GM12878 (cell line): ENCODE data around the gene CORO1A. TPM values are rescaled to one million over a fixed set of nuclear protein-coding genes. Genes with fewer than 3 reads are reported as not detected.

Experiments used
- ATF7 ChIP-seq: fragments of 450-650 bp; IDR thresholded peaks from 2 replicates; pipeline ENCODE4 v1.6.1; 2016; ENCODE audit warnings: low read depth, mild to moderate bottlenecking
- BRCA1 ChIP-seq: IDR thresholded peaks from 2 replicates; pipeline ENCODE4 v1.6.1; 2011; ENCODE audit warnings: low read depth, low read length, improper control_type of control experiment
- EGR1 ChIP-seq, 2 experiments: IDR thresholded peaks; 1 replicate in 1 of 2; 2 replicates in 1 of 2; pipeline ENCODE4 v1.6.1; 2011 to 2012; ENCODE audit warnings: low read depth in 2 of 2, low read length in 2 of 2, borderline replicate concordance in 1 of 2, mild to moderate bottlenecking in 1 of 2, moderate library complexity in 1 of 2
- EP300 ChIP-seq, 2 experiments: fragments of 150-350 bp in 1 of 2; IDR thresholded peaks; 2 replicates each; pipeline ENCODE4 v1.6.1; 2011 to 2012; ENCODE audit warnings: low read depth in 2 of 2, low read length in 2 of 2, borderline replicate concordance in 1 of 2, improper control_type of control experiment in 1 of 2, inconsistent platforms in 1 of 2; ENCODE audit not compliant: control insufficient read depth in 1 of 2
- FOS ChIP-seq: IDR thresholded peaks from 3 replicates; pipeline ENCODE4 v1.6.1; 2011; ENCODE audit warnings: borderline replicate concordance; ENCODE audit not compliant: insufficient read length; ENCODE audit errors: extremely low read depth
- GATAD2B ChIP-seq: fragments of 450-650 bp; conservative IDR thresholded peaks from 2 replicates; pipeline ENCODE4 v1.6.1; 2017; ENCODE audit warnings: low read depth, mild to moderate bottlenecking, moderate library complexity
- KAT2A ChIP-seq: conservative IDR thresholded peaks from 2 replicates; pipeline ENCODE4 v1.6.1; 2011; ENCODE audit warnings: low read depth, low read length; ENCODE audit not compliant: control insufficient read depth
- MEF2A ChIP-seq: IDR thresholded peaks from 2 replicates; pipeline ENCODE4 v1.6.1; 2011; ENCODE audit warnings: low read depth, mild to moderate bottlenecking, low read length, moderate library complexity; ENCODE audit not compliant: insufficient read depth
- MLLT1 ChIP-seq: fragments of 450-650 bp; IDR thresholded peaks from 2 replicates; pipeline ENCODE4 v1.6.1; 2016; ENCODE audit warnings: mild to moderate bottlenecking
- PBX3 ChIP-seq: IDR thresholded peaks from 2 replicates; pipeline ENCODE4 v1.6.1; 2011; ENCODE audit warnings: mild to moderate bottlenecking, low read depth, low read length, moderate library complexity; ENCODE audit not compliant: insufficient replicate concordance
- POLR2AphosphoS2 ChIP-seq: IDR thresholded peaks from 2 replicates; pipeline ENCODE4 v1.6.1; 2011; ENCODE audit warnings: low read depth, mild to moderate bottlenecking, low read length, improper control_type of control experiment, moderate library complexity
- PRDM15 ChIP-seq: fragments of 450-650 bp; formaldehyde crosslinking; IDR thresholded peaks from 2 replicates; pipeline ENCODE4 v1.4.0; 2020; ENCODE audit warnings: mild to moderate bottlenecking, moderate library complexity
- RAD21 ChIP-seq: IDR thresholded peaks from 2 replicates; pipeline ENCODE4 v1.6.1; 2011; ENCODE audit warnings: mild to moderate bottlenecking, low read depth, low read length, moderate library complexity; ENCODE audit not compliant: insufficient read depth
- RAD51 ChIP-seq: fragments of 450-650 bp; IDR thresholded peaks from 2 replicates; pipeline ENCODE4 v1.6.1; 2016; ENCODE audit warnings: moderate library complexity, mild to moderate bottlenecking, inconsistent platforms
- SMAD5 ChIP-seq: IDR thresholded peaks from 2 replicates; pipeline ENCODE4 v1.6.1; 2016; ENCODE audit warnings: antibody characterized with exemption, low read depth
- SPI1 ChIP-seq: IDR thresholded peaks from 2 replicates; pipeline ENCODE4 v1.6.1; 2011; ENCODE audit warnings: low read depth, mild to moderate bottlenecking, low read length, moderate library complexity, borderline replicate concordance; ENCODE audit not compliant: insufficient read depth
- TCF3 ChIP-seq: IDR thresholded peaks from 2 replicates; pipeline ENCODE4 v1.6.1; 2012; ENCODE audit warnings: low read depth, mild to moderate bottlenecking, low read length, borderline replicate concordance; ENCODE audit not compliant: insufficient read depth
- ZNF217 ChIP-seq: fragments of 450-650 bp; IDR thresholded peaks from 2 replicates; pipeline ENCODE4 v1.6.1; 2017; ENCODE audit warnings: antibody characterized with exemption, mild to moderate bottlenecking
- ZNF384 ChIP-seq: IDR thresholded peaks from 2 replicates; pipeline ENCODE4 v1.6.1; 2012; ENCODE audit warnings: low read depth, mild to moderate bottlenecking, low read length, improper control_type of control experiment, borderline replicate concordance
- ZSCAN29 ChIP-seq: fragments of 450-650 bp; IDR thresholded peaks from 2 replicates; pipeline ENCODE4 v1.6.1; 2017; ENCODE audit warnings: mild to moderate bottlenecking, moderate library complexity
- ZZZ3 ChIP-seq: IDR thresholded peaks from 2 replicates; pipeline ENCODE4 v1.6.1; 2011; ENCODE audit warnings: low read depth; ENCODE audit not compliant: control insufficient read depth, insufficient read length
- polyA plus RNA-seq, 11 experiments: library from polyadenylated mRNA; depleted of rRNA in 4 of 11; unstranded in 6 of 11; stranded (reverse) in 5 of 11; fragments of >200 nt; fragmentation: Nextera tagmentation in 4 of 11; fragmentation: Illumina TruSeq in 1 of 11; extraction: Ambion mirVana in 4 of 11; extraction: Trizol in 1 of 11; gene quantifications; 1 replicate in 1 of 11; 2 replicates in 10 of 11; pipeline versions ENCODE4 v1.2.1 to v1.2.3, GENCODE V29; 2011 to 2016; ENCODE audit warnings: inconsistent platforms in 2 of 11, missing spikeins in 2 of 11, low read depth in 1 of 11
- total RNA-seq, 4 experiments: library from RNA; depleted of rRNA in 3 of 4; stranded (reverse); fragments of >200 nt in 3 of 4; fragmentation: Illumina TruSeq in 1 of 4; extraction: Trizol in 1 of 4; gene quantifications; 2 replicates each; pipeline versions ENCODE4 v1.2.1 to v1.2.3, GENCODE V29; 2013 to 2021
- TF ChIP-seq, protein P1 (sequence below): IDR thresholded peaks from 2 replicates; pipeline ENCODE4 v1.6.1; 2012; ENCODE audit warnings: low read depth, low read length, improper control_type of control experiment

The CORO1A gene
- total and polyA plus RNA-seq, 10 of the 15 experiments (the other 5 are each of a cell fraction or from before 2014, with no cell fraction given) = 16.3 to 1,464 (median 714) TPM

DNA sequence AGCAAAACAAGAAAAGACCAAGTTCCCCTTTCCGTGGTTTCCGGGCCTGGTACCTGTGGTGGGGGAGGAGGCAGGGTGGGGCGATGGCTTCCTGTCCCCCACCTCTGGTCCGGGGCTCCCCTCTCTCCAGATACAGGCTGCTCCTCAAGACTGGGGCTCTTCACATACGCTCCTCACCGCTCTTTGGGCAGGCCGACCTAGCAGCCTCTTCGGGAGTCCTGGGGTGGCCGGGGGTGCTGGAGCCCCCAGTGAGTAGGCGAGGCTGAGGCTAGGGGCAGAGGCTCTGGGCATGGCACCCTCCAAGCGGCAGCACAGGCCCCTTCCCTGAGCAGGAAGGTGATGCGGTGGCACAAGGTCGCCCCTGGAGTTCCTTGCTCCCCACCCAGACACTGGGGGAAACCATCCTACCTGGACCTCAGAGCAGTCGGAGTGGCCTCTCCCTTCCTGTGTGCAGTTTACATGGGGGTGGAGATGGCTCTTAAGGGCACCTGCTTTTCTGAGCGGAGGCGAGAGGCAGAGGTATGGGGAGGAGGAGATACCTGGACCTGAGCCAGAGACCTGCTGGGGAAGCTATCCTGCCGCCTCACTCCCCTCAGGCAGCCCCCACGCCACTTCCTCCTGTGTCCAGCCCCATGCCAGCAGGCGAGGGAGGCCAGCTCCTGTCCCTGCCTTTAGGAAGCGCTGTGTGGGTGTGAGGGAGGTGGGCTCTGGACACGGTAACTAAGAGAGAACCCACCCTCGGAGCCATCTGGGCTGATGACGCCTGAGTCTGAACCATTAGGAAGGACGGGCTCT lies 891 bp downstream of the CORO1A start (continued):
- TF ChIP-seq PRDM15 (no peak), POLR2AphosphoS2 (0 out of 2 replicates have a peak, but pooled peaks have one; percentile 67), EP300 (IDR thresholded peaks at IDR 0.05; ENCODE audit: borderline replicate concordance in 1 of 2, control insufficient read depth in 1 of 2, low read depth in 2 of 2, low read length in 2 of 2) (peak in 1 of 2 experiments; percentile 60; a peak in 1 of 4 replicates), ATF7 (no peak), BRCA1 (no peak), ZZZ3 (no peak), KAT2A (no peak), GATAD2B (no peak), RAD51 (no peak), TCF3 (0 out of 2 replicates have a peak, but pooled peaks have one; percentile 46), PBX3 (no peak), SMAD5 (peak; percentile 83), EGR1 (IDR thresholded peaks at IDR 0.05; ENCODE audit: borderline replicate concordance in 1 of 2, low read depth in 2 of 2, low read length in 2 of 2) (peak in 1 of 2 experiments; percentile 58; a peak in 2 of 3 replicates), MLLT1 (peak; percentile 78), ZNF384 (no peak), FOS (no peak), ZSCAN29 (0 out of 2 replicates have a peak, but pooled peaks have one; percentile 18), ZNF217 (no peak), MEF2A (peak; percentile 40; the same call in 1 of the 2 replicates), SPI1 (peak; percentile 78), RAD21 (no peak)
- TF ChIP-seq, protein P1, sequence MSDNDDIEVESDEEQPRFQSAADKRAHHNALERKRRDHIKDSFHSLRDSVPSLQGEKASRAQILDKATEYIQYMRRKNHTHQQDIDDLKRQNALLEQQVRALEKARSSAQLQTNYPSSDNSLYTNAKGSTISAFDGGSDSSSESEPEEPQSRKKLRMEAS = no peak
